OCI-LY1 (cell line): ENCODE results near the gene EFR3B.
"Not testable (repeated sequence)": the region's sequence is repeated elsewhere in the genome, so short reads cannot be mapped to it uniquely, and the experiment has no call there.

Source experiments
- H2AFZ ChIP-seq: fragments of 200-600 bp; sonication (generic), shearing (Covaris generic); 2 replicates; pipeline ENCODE4 v1.6.0; 2014; ENCODE audit warnings: antibody characterized with exemption, mild to moderate bottlenecking, low read length
- H3F3A ChIP-seq: fragments of 200-600 bp; sonication (generic), shearing (Covaris generic); 2 replicates; pipeline ENCODE4 v1.6.0; 2014; ENCODE audit warnings: mild to moderate bottlenecking, antibody characterized with exemption, low read length, moderate library complexity; ENCODE audit not compliant: insufficient read depth
- H3K27ac ChIP-seq: fragments of 200-600 bp; sonication (generic); 2 replicates; pipeline ENCODE4 v1.5.1; 2014; ENCODE audit warnings: low read length, mixed run types, mild to moderate bottlenecking, low read depth; ENCODE audit not compliant: poor library complexity, severe bottlenecking
- H3K27me3 ChIP-seq: fragments of 200-600 bp; sonication (generic); 2 replicates; pipeline ENCODE4 v1.6.0; 2014; ENCODE audit warnings: antibody characterized with exemption, mild to moderate bottlenecking, low read length, moderate library complexity; ENCODE audit not compliant: insufficient read depth
- H3K36me3 ChIP-seq: fragments of 200-600 bp; sonication (generic); 2 replicates; pipeline ENCODE4 v1.6.1; 2014; ENCODE audit warnings: mild to moderate bottlenecking, antibody characterized with exemption, low read length, moderate library complexity, mixed read lengths; ENCODE audit not compliant: insufficient read depth
- H3K4me1 ChIP-seq: fragments of 200-600 bp; sonication (generic); 2 replicates; pipeline ENCODE4 v1.5.1; 2014; ENCODE audit warnings: mild to moderate bottlenecking, low read length, moderate library complexity; ENCODE audit not compliant: insufficient read depth, severe bottlenecking
- H3K4me2 ChIP-seq: fragments of 200-600 bp; sonication (generic), shearing (Covaris generic); 2 replicates; pipeline ENCODE4 v1.6.1; 2014; ENCODE audit warnings: low read length
- H3K4me3 ChIP-seq: fragments of 200-600 bp; sonication (generic); 2 replicates; pipeline ENCODE4 v1.5.1; 2014; ENCODE audit warnings: low read length, low read depth, mild to moderate bottlenecking, mixed read lengths; ENCODE audit not compliant: poor library complexity, severe bottlenecking
- H3K79me2 ChIP-seq: fragments of 200-600 bp; shearing (Covaris generic); 2 replicates; pipeline ENCODE4 v1.6.1; 2016; ENCODE audit warnings: mixed run types, low read length, mixed read lengths; ENCODE audit not compliant: insufficient read depth
- H3K9ac ChIP-seq: fragments of 200-600 bp; sonication (generic), shearing (Covaris generic); 2 replicates; pipeline ENCODE4 v1.6.1; 2014; ENCODE audit warnings: mild to moderate bottlenecking, low read length, mixed read lengths
- H3K9me2 ChIP-seq: fragments of 200-600 bp; sonication (generic), shearing (Covaris generic); 2 replicates; pipeline ENCODE4 v1.6.1; 2014; ENCODE audit warnings: low read depth, mild to moderate bottlenecking, low read length, mixed read lengths
- H3K9me3 ChIP-seq: fragments of 200-600 bp; shearing (Covaris generic); 2 replicates; pipeline ENCODE4 v1.6.1; 2014; ENCODE audit warnings: low read length, mixed read lengths
- H4K20me1 ChIP-seq: fragments of 200-600 bp; sonication (generic), shearing (Covaris generic); 2 replicates; pipeline ENCODE4 v1.6.0; 2016; ENCODE audit warnings: mild to moderate bottlenecking, low read length; ENCODE audit not compliant: insufficient read depth
- CTCF ChIP-seq: fragments of 200-600 bp; sonication (generic), shearing (Covaris generic); IDR thresholded peaks from 2 replicates; pipeline ENCODE4 v1.5.1; 2017; ENCODE audit warnings: mild to moderate bottlenecking, antibody characterized with exemption, low read length, moderate library complexity, mixed read lengths
- EZH2 ChIP-seq: fragments of 200-600 bp; sonication (generic), shearing (Covaris generic); IDR thresholded peaks from 2 replicates; pipeline ENCODE4 v1.8.0; 2017; ENCODE audit warnings: borderline replicate concordance, mixed run types, mild to moderate bottlenecking, antibody characterized with exemption, low read length, moderate library complexity, mixed read lengths

EFR3B gene

GRCh38 chr2:25141120-25141519 lies 99.2 kb downstream of the EFR3B start:
- no peaks in the 10 kb centered on the region for H3K4me1 ChIP-seq
- no peaks in the 10 kb centered on the region for H3K9me3 ChIP-seq
- no peaks in the 10 kb centered on the region for H3K9me2 ChIP-seq
- no peak overlapping the region for H3K4me2 ChIP-seq
- H3K27ac ChIP-seq = no peak overlapping the region
- H3K27me3 ChIP-seq = no peaks in the 10 kb centered on the region
- no peaks in the 10 kb centered on the region for H4K20me1 ChIP-seq
- no peak overlapping the region for H3K4me3 ChIP-seq
- H2AFZ ChIP-seq = no peak overlapping the region
- H3K9ac ChIP-seq = no peak overlapping the region
- H3K79me2 ChIP-seq = no peaks in the 10 kb centered on the region
- TF ChIP-seq CTCF = no peak
- TF ChIP-seq EZH2 = no peak
- H3F3A ChIP-seq = no peaks in the 10 kb centered on the region
- H3K36me3 ChIP-seq = no peaks in the 10 kb centered on the region

- no peaks in the 10 kb centered on the region for H3K36me3 ChIP-seq
- H3K9me3 ChIP-seq = no peaks in the 10 kb centered on the region
- no peak overlapping the region for H3K4me2 ChIP-seq
- H3K9me2 ChIP-seq = no peaks in the 10 kb centered on the region
- no peaks in the 10 kb centered on the region for H3K79me2 ChIP-seq
- no peak overlapping the region for H3K27ac ChIP-seq
- no peaks in the 10 kb centered on the region for H3K4me1 ChIP-seq
- H3F3A ChIP-seq = no peaks in the 10 kb centered on the region
- no peak overlapping the region for H3K4me3 ChIP-seq
- H3K27me3 ChIP-seq = 0 out of 2 replicates have a peak, but pooled peaks cover 8% of the 10 kb centered on the region
- H4K20me1 ChIP-seq = no peaks in the 10 kb centered on the region
- no peak overlapping the region for H3K9ac ChIP-seq
- TF ChIP-seq EZH2 = no peak
- H2AFZ ChIP-seq = no peak overlapping the region
Measured at GRCh38 chr2:25145803-25146202, 103.9 kb downstream of the EFR3B start.

GRCh38 chr2:25146896-25147295 lies 105.0 kb downstream of the EFR3B start:
- Histone ChIP-seq H3K9me2 (no peaks in the 10 kb centered on the region), H3K4me1 (no peaks in the 10 kb centered on the region), H3K36me3 (no peaks in the 10 kb centered on the region), H3K4me2 (no peak overlapping the region), H3K27me3 (0 out of 2 replicates have a peak, but pooled peaks cover 8% of the 10 kb centered on the region), H3K9ac (no peak overlapping the region), H3K4me3 (no peak overlapping the region), H2AFZ (no peak overlapping the region), H3F3A (no peaks in the 10 kb centered on the region), H3K79me2 (no peaks in the 10 kb centered on the region), H3K27ac (no peak overlapping the region), H3K9me3 (no peaks in the 10 kb centered on the region), H4K20me1 (no peaks in the 10 kb centered on the region)
- TF ChIP-seq CTCF (no peak), EZH2 (no peak)

GRCh38 chr2:25149646-25150045 lies 107.8 kb downstream of the EFR3B start:
- Histone ChIP-seq H2AFZ (no peak overlapping the region), H3F3A (no peaks in the 10 kb centered on the region), H3K9me3 (no peaks in the 10 kb centered on the region), H3K4me1 (no peaks in the 10 kb centered on the region), H3K4me3 (no peak overlapping the region), H3K36me3 (no peaks in the 10 kb centered on the region), H3K79me2 (no peaks in the 10 kb centered on the region), H4K20me1 (no peaks in the 10 kb centered on the region), H3K27ac (no peak overlapping the region), H3K9me2 (no peaks in the 10 kb centered on the region), H3K9ac (no peak overlapping the region), H3K4me2 (no peak overlapping the region), H3K27me3 (0 out of 2 replicates have a peak, but pooled peaks cover 8% of the 10 kb centered on the region)
- TF ChIP-seq EZH2 (no peak), CTCF (no peak)

- not testable (repeated sequence) for H3K9me2 ChIP-seq, H3F3A ChIP-seq, H3K79me2 ChIP-seq, H3K4me1 ChIP-seq, H3K4me2 ChIP-seq, H3K9me3 ChIP-seq, H2AFZ ChIP-seq, H3K27ac ChIP-seq, H4K20me1 ChIP-seq, H3K9ac ChIP-seq, H3K4me3 ChIP-seq, H3K36me3 ChIP-seq, H3K27me3 ChIP-seq
Measured at GRCh38 chr2:25150993-25151392, 109.1 kb downstream of the EFR3B start.
